NT2/D1 (cell line): Measurements from ENCODE around the gene UNC5C.

Source experiments
- SUZ12 ChIP-seq: IDR thresholded peaks from 2 replicates; pipeline ENCODE4 v1.6.1; 2011; ENCODE audit not compliant: insufficient read length, insufficient read depth; ENCODE audit errors: extremely low read depth
- YY1 ChIP-seq: IDR thresholded peaks from 2 replicates; pipeline ENCODE4 v1.6.1; 2011; ENCODE audit not compliant: insufficient read length, insufficient read depth

GRCh38 chr4:95470622-95471021 is 78.2 kb downstream of the UNC5C start:
- no peak for TF ChIP-seq YY1
- TF ChIP-seq SUZ12, result no peak
